Spleen (tissue), 7 donors: Measurements from ENCODE around the gene EXOC4.

Source experiments
- POLR2A ChIP-seq, 3 donors: fragments of 450-650 bp; IDR thresholded peaks; one replicate each; pipeline ENCODE4 v1.5.1; 2017; ENCODE audit warnings: antibody characterized with exemption in 3 of 3, mild to moderate bottlenecking in 1 of 3
- POLR2AphosphoS5 ChIP-seq, 3 donors: sonication (generic); formaldehyde crosslinking; IDR thresholded peaks; one replicate each; pipeline ENCODE4 v1.5.1; 2017; ENCODE audit warnings: antibody characterized with exemption in 3 of 3
- TF ChIP-seq, protein P1 (sequence below), 11 experiments: fragments of 200-600 bp in 7 of 11; fragments of 450-650 bp in 4 of 11; sonication (generic) in 4 of 11; IDR thresholded peaks in 8 of 11; conservative IDR thresholded peaks in 3 of 11; 1 replicate in 7 of 11; 2 replicates in 4 of 11; pipeline versions ENCODE4 v1.4.0 to v1.8.0; 2016 to 2021; ENCODE audit warnings: antibody characterized with exemption in 11 of 11, inconsistent platforms in 4 of 11, mild to moderate bottlenecking in 1 of 11
- donor health status: DM: no; HTN: no; CAD: no; lungs with moderate emphysema.
- donor health status: DM: no; HTN: no; CAD: no.
- donor health status: DM: no; HTN: no; CAD: no.

DNA sequence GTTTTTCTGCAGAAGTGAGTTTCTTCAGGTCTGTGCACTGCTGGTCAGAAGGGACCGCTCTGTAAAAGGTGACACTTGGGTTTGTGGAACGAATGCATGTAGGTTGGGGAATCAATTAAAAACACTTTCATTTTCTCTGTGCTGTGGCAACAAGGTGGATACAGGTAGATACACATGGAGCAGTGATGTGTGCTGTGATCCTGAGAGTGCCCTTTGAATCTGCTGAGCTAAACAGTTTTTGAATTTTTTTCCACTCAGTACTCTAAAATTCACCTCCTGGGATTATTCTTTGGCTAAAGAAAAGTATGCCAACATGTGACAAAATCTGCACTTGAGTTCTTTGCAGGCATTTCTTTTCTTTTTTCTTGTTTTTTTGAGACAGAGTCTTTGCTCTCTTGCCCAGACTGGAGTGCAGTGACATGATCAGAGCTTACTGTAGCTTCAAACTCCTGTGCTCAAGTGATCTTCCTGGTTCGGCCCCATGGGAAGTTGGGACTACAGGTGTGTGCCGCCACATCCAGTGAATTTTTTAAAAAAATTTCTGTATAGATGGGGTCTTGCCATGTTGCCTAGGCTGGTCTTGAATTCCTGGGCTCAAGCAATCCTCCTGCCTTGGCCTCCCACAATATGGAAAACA lies 338.9 kb downstream of the EXOC4 start:
- no peak for TF ChIP-seq POLR2A (IDR thresholded peaks at IDR 0.05)
- TF ChIP-seq POLR2AphosphoS5 (IDR thresholded peaks at IDR 0.05): no peak
- TF ChIP-seq, protein P1, sequence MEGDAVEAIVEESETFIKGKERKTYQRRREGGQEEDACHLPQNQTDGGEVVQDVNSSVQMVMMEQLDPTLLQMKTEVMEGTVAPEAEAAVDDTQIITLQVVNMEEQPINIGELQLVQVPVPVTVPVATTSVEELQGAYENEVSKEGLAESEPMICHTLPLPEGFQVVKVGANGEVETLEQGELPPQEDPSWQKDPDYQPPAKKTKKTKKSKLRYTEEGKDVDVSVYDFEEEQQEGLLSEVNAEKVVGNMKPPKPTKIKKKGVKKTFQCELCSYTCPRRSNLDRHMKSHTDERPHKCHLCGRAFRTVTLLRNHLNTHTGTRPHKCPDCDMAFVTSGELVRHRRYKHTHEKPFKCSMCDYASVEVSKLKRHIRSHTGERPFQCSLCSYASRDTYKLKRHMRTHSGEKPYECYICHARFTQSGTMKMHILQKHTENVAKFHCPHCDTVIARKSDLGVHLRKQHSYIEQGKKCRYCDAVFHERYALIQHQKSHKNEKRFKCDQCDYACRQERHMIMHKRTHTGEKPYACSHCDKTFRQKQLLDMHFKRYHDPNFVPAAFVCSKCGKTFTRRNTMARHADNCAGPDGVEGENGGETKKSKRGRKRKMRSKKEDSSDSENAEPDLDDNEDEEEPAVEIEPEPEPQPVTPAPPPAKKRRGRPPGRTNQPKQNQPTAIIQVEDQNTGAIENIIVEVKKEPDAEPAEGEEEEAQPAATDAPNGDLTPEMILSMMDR (IDR thresholded peaks at IDR 0.05 in 8 of 11, conservative IDR thresholded peaks at IDR 0.05 in 3 of 11): no peak
